Tibial artery (tissue), 4 donors: Measurements from ENCODE around the gene ANTXR2.
A peak's percentile ranks its signal among the peaks of the same experiment; 100 is the strongest.

ENCODE experiments used
- DNase-seq, 2 donors: peaks; one replicate each; pipeline ENCODE4 v3.0.0-alpha.2; 2019
- H3K27ac ChIP-seq, 2 donors: fragments of 200-600 bp; sonication (generic) in 1 of 2; 1 replicate in 1 of 2; 2 replicates in 1 of 2; pipeline ENCODE4 v1.5.1; 2018 to 2019; ENCODE audit warnings: mild to moderate bottlenecking in 1 of 2
- H3K27me3 ChIP-seq, 2 donors: fragments of 200-600 bp; sonication (generic) in 1 of 2; one replicate each; pipeline versions ENCODE4 v1.5.1 to v1.6.0; 2016 to 2019
- H3K36me3 ChIP-seq, 3 donors: fragments of 200-600 bp; sonication (generic) in 2 of 3; one replicate each; pipeline ENCODE4 v1.5.1; 2016 to 2019; ENCODE audit warnings: mild to moderate bottlenecking in 2 of 3
- H3K4me1 ChIP-seq, 4 donors: fragments of 200-600 bp; sonication (generic) in 2 of 4; 1 replicate in 3 of 4; 2 replicates in 1 of 4; pipeline ENCODE4 v1.5.1; 2016 to 2019
- H3K4me3 ChIP-seq, 2 donors: fragments of 200-600 bp; sonication (generic) in 1 of 2; 1 replicate in 1 of 2; 2 replicates in 1 of 2; pipeline ENCODE4 v1.5.1; 2018 to 2019; ENCODE audit warnings: mild to moderate bottlenecking in 2 of 2
- H3K9me3 ChIP-seq, 3 donors: fragments of 200-600 bp; sonication (generic) in 1 of 3; one replicate each; pipeline ENCODE4 v1.5.1; 2016 to 2019
- intact Hi-C: fragments of 100-400 bp; cut with DNase I; formaldehyde crosslinking; loops from one replicate; pipeline ENCODE4 v1.15.0; 2023; ENCODE audit warnings: low total_unique reads
- TF ChIP-seq, protein P1 (sequence below), 2 experiments: fragments of 200-600 bp in 1 of 2; fragments of 450-650 bp in 1 of 2; IDR thresholded peaks; one replicate each; pipeline ENCODE4 v1.5.1; 2017 to 2019; ENCODE audit warnings: antibody characterized with exemption in 2 of 2, mild to moderate bottlenecking in 1 of 2, moderate library complexity in 1 of 2

ANTXR2 gene

DNA sequence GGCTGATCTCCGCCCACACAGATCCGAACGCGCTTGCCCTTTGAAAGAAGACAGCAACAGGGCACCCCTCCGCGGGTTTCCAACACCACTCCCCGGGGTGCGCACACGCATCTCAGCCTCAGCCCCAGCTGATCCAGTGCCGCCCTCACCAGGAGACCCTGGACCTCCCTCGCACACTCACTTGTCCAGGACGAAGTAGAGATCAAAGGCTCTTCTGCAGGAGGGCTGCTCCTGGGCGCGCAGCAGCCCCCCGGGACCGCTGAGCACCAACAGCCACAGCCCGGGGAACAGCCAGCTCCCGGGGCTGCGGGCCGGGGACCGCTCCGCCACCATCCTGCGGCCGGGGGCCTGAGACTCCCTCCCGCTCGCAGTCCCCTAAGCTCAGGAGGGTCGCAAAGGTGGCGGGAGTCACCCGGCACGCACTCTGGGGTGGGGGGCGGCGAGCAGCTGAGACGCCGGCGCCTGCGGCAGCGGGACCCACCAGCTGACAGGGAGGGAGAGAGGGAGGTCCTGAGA is 743 bp downstream of the ANTXR2 start:
- Histone ChIP-seq H3K36me3 (peaks cover 2 to 14% (median 14%) of the 10 kb centered on the region in 3 donors), H3K27me3 (no peaks in the 10 kb centered on the region), H3K27ac (peak overlapping the region; percentile 88 to 92), H3K9me3 (no peaks in the 10 kb centered on the region), H3K4me3 (peak overlapping the region; percentile 88 to 94), H3K4me1 (peaks cover 0 to 36% (median 11%) of the 10 kb centered on the region in 4 donors)
- DNase-seq: peak; percentile 54 to 75
- intact Hi-C loops: loop anchor here (10.0 kb wide), 1 partner anchor 113 kb away; no protein-coding TSS in a partner anchor
- TF ChIP-seq, protein P1, sequence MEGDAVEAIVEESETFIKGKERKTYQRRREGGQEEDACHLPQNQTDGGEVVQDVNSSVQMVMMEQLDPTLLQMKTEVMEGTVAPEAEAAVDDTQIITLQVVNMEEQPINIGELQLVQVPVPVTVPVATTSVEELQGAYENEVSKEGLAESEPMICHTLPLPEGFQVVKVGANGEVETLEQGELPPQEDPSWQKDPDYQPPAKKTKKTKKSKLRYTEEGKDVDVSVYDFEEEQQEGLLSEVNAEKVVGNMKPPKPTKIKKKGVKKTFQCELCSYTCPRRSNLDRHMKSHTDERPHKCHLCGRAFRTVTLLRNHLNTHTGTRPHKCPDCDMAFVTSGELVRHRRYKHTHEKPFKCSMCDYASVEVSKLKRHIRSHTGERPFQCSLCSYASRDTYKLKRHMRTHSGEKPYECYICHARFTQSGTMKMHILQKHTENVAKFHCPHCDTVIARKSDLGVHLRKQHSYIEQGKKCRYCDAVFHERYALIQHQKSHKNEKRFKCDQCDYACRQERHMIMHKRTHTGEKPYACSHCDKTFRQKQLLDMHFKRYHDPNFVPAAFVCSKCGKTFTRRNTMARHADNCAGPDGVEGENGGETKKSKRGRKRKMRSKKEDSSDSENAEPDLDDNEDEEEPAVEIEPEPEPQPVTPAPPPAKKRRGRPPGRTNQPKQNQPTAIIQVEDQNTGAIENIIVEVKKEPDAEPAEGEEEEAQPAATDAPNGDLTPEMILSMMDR (IDR thresholded peaks at IDR 0.05): no peak

DNA sequence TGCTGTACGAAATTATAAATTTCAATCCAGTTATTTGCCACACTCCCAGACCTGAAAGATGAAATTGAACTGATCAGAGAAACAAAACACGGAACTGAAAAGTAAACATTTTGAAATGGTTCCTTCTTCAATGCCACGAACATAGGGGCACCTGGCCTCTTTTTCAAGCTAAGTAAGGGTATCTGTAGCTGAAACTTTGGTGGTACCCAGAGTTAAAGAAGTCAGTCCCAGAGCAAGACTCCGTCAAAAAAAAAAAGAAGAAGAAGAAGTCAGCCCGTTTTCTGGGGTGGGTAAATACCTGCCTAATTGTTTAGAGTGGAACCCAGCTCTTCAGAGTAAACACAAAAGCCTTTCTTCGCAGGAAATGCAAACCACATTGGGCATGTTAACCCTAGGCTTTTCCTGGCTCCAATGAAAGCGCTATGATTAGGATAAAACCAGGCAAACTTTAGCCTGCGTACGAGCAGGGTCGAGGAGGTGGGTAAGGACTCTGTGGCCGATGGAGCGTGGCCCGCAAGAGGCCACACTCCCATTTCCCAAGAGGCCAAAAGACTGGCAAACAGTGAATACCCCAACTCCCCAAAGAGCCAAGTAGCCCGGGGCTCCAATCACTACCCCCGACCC is 1.3 kb downstream of the ANTXR2 start:
- Histone ChIP-seq H3K4me3 (peak overlapping the region; percentile 88 to 94), H3K27me3 (no peaks in the 10 kb centered on the region), H3K36me3 (peaks cover 6 to 20% (median 20%) of the 10 kb centered on the region in 3 donors), H3K4me1 (peaks cover 0 to 36% (median 11%) of the 10 kb centered on the region in 4 donors), H3K9me3 (no peaks in the 10 kb centered on the region), H3K27ac (peak overlapping the region; percentile 88 to 92)
- intact Hi-C loops: loop anchor here (10.0 kb wide), 1 partner anchor 113 kb away; no protein-coding TSS in a partner anchor
- TF ChIP-seq, protein P1 (IDR thresholded peaks at IDR 0.05): no peak
- no peak for DNase-seq

DNA sequence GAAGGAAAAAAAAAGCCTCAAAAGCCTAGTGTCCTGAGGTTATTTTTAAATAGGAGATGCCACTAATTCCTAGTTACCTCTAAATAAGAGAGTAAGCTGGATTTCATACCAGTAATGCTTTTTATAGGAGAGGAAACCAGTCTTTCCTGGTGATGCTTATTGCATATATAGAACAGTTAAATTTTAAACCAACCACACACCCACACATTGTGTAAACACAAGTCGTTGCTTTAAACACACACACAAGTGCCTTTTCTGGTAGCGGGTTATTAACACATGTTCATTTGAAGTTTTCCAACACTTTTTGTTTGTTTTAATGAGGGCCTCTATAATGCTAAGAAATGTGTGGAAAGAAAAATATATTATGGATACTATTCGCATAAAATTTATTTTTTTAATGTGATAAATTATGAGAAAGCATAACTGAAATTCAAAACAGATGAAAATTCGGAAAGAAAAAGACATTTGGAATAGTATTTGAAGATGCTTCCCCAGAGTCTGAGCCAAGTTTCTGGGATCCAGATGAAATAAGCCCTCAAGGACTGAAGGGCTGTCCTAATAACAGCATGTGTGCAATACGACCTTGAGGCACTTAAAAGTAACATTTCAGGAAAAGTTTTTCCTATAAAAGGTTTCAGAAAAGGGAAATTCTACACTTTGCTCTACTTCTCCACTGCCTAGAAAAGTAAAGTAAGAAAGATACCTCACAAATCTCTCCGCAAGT is 2.0 kb downstream of the ANTXR2 start:
- Histone ChIP-seq H3K27me3 (no peaks in the 10 kb centered on the region), H3K36me3 (peaks cover 10 to 23% (median 21%) of the 10 kb centered on the region in 3 donors), H3K4me1 (peaks cover 0 to 36% (median 11%) of the 10 kb centered on the region in 4 donors), H3K4me3 (peak overlapping the region; percentile 88 to 94), H3K9me3 (no peaks in the 10 kb centered on the region), H3K27ac (peak overlapping the region; percentile 88 to 92)
- TF ChIP-seq, protein P1 (IDR thresholded peaks at IDR 0.05): no peak
- DNase-seq: no peak
- intact Hi-C loops: loop anchor here (10.0 kb wide), 1 partner anchor 114 kb away; no protein-coding TSS in a partner anchor

DNA sequence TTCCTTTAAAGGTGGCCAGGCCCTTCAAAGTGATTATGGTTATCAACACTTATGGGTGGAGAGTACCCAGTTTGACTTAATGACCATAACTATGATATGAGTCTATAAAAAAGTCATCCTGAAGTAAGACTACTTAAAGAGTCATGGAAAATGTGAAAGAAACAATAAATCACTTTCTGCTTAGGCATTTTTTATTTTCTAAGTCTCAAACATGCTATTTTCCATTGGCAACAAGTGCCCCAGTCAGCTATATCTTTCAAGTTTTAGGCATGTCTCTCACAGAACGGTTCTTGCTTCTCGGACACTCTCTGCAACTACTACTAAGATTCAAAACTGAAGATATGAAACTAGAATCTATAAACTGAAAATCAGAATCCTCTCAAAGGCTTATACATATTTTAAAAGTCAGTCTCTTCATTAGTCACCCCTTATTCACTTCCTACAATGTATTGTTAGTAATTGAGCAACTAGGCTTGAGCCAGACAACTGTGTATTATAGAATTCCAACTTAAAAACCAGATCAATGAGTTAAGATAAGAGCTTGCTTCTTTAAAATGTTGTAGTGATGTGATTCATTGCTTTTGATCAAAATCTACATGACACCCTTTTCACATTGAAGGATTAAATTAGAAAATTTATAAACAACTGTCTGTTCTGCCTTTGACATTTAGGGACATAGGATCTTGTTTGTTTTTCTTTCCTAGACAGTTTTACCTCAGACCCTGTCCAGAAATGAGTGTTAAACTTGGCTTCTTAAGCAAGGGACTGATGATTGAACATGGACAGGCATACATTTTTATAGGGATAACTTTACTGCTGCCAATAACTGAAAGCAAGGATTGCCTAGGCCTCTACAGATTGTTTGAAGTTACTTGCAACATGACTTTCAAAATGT is 2.9 kb downstream of the ANTXR2 start:
- Histone ChIP-seq H3K36me3 (peaks cover 12 to 26% (median 25%) of the 10 kb centered on the region in 3 donors), H3K4me3 (peak overlapping the region; percentile 88 to 94), H3K27ac (peak overlapping the region; percentile 10 to 88), H3K4me1 (peaks cover 0 to 36% (median 11%) of the 10 kb centered on the region in 4 donors), H3K27me3 (no peaks in the 10 kb centered on the region), H3K9me3 (no peaks in the 10 kb centered on the region)
- TF ChIP-seq, protein P1 (IDR thresholded peaks at IDR 0.05): no peak
- intact Hi-C loops: loop anchor here (10.0 kb wide), 1 partner anchor 115 kb away; no protein-coding TSS in a partner anchor
- no peak for DNase-seq
